Measurements from ENCODE around the gene TMEM267.

The TMEM267 gene

GRCh38 chr5:43421450-43422133, 62.1 kb downstream of the TMEM267 start:
- Histone ChIP-seq H3K9me3 (ENCODE audit: control insufficient read depth, insufficient read depth, low read length) (no peaks in the 10 kb centered on the region), H3K36me3 (ENCODE audit: control insufficient read depth, insufficient read depth, low read length) (no peaks in the 10 kb centered on the region), H3K4me1 (ENCODE audit: control insufficient read depth, insufficient read depth, low read length) (no peaks in the 10 kb centered on the region), H3K27ac (ENCODE audit: low read length) (no peak overlapping the region), H3K27me3 (ENCODE audit: control insufficient read depth, insufficient read depth, low read length) (no peaks in the 10 kb centered on the region), H3K4me3 (ENCODE audit: low read length) (no peak overlapping the region)
- no peak for DNase-seq (ENCODE audit: low read depth, low spot score)
- WGBS (ENCODE audit: insufficient coverage, insufficient read length), result no CpG with 5 or more reads among the region's 7 CpGs

DNA sequence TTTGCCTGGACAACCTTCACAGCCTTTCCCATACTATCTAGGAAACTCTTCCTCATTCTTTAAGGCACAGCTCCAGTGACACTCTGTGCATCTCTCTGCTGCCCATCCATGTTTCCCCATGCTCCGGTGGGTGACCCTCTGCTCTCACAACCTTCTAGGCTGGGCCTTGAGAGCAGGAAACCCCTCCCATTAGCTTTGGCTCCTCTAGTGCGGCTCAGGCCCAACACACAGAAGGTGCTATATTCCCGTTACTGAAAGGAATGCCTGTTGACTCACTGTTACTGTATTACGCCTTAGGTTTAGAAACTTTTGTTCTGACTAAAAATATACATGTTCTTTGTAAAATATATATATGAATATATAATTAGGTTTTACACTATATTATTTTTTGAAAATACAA, 63.4 kb downstream of the TMEM267 start:
- no peak overlapping the region for H3K27ac ChIP-seq (ENCODE audit: low read length)
- WGBS (ENCODE audit: insufficient coverage, insufficient read length), result no CpG with 5 or more reads among the region's 4 CpGs
- no peaks in the 10 kb centered on the region for H3K36me3 ChIP-seq (ENCODE audit: control insufficient read depth, insufficient read depth, low read length)
- no peaks in the 10 kb centered on the region for H3K4me1 ChIP-seq (ENCODE audit: control insufficient read depth, insufficient read depth, low read length)
- no peak for DNase-seq (ENCODE audit: low read depth, low spot score)
- no peak overlapping the region for H3K4me3 ChIP-seq (ENCODE audit: low read length)
- H3K9me3 ChIP-seq (ENCODE audit: control insufficient read depth, insufficient read depth, low read length), result no peaks in the 10 kb centered on the region
- no peaks in the 10 kb centered on the region for H3K27me3 ChIP-seq (ENCODE audit: control insufficient read depth, insufficient read depth, low read length)

DNA sequence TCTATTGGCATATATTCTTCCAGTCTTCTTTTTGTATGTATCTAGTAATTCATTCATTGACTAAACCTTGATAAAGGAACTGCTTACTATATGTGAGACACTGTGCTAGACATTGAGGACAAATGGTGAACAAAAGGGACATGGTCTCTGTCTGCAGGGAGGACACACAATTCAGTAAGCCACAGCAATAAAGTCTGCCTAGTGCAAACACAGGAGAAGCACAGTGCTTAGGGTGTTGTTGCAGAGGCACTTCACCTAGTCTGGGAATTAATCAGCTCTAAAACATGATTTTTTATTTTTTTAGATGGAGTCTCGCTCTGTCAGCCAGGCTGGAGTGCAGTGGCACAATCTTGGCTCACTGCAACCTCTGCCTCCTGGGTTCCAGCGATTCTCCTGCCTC, 65.1 kb downstream of the TMEM267 start:
- no peak overlapping the region for H3K27ac ChIP-seq (ENCODE audit: low read length)
- H3K36me3 ChIP-seq (ENCODE audit: control insufficient read depth, insufficient read depth, low read length), result no peaks in the 10 kb centered on the region

DNA sequence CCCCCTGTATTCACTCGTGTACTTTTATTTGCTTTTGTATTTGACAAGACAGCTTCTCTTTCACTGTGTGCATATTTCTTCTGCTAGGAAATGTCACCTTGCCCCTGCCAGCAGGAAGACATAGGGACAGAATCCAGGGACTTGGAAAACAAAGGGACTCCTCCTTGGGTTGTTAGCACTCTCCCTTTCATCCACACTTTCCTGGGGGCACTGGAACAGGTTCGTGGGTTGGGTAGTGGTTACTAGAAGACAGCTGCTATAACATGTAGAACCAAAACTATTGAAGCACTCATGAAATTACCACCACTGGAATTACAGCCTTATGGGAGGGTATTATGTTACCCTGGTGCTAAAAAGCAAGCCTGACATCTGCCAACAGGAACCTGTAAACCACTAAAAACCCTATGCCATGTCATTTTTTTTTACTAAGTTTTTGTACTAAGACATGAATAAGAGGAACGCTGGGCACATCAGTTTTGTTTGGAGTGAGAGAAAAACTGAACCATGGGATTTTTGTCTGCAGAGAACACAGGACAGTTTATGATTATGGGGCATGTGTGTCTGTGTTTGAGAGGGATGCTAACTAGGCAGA, 66.8 kb downstream of the TMEM267 start:
- no CpG with 5 or more reads among the region's 3 CpGs for WGBS (ENCODE audit: insufficient coverage, insufficient read length)
- Histone ChIP-seq H3K27ac (ENCODE audit: low read length) (no peak overlapping the region), H3K36me3 (ENCODE audit: control insufficient read depth, insufficient read depth, low read length) (no peaks in the 10 kb centered on the region), H3K4me3 (ENCODE audit: low read length) (no peak overlapping the region), H3K9me3 (ENCODE audit: control insufficient read depth, insufficient read depth, low read length) (no peaks in the 10 kb centered on the region), H3K4me1 (ENCODE audit: control insufficient read depth, insufficient read depth, low read length) (no peaks in the 10 kb centered on the region), H3K27me3 (ENCODE audit: control insufficient read depth, insufficient read depth, low read length) (no peaks in the 10 kb centered on the region)
- DNase-seq (ENCODE audit: low read depth, low spot score), result no peak

More for the DNA sequence above, 65.1 kb downstream of the TMEM267 start:
- Histone ChIP-seq H3K4me3 (ENCODE audit: low read length) (no peak overlapping the region), H3K4me1 (ENCODE audit: control insufficient read depth, insufficient read depth, low read length) (no peaks in the 10 kb centered on the region), H3K9me3 (ENCODE audit: control insufficient read depth, insufficient read depth, low read length) (no peaks in the 10 kb centered on the region), H3K27me3 (ENCODE audit: control insufficient read depth, insufficient read depth, low read length) (no peaks in the 10 kb centered on the region)
- no CpG with 5 or more reads among the region's 2 CpGs for WGBS (ENCODE audit: insufficient coverage, insufficient read length)
- no peak for DNase-seq (ENCODE audit: low read depth, low spot score)

DNA sequence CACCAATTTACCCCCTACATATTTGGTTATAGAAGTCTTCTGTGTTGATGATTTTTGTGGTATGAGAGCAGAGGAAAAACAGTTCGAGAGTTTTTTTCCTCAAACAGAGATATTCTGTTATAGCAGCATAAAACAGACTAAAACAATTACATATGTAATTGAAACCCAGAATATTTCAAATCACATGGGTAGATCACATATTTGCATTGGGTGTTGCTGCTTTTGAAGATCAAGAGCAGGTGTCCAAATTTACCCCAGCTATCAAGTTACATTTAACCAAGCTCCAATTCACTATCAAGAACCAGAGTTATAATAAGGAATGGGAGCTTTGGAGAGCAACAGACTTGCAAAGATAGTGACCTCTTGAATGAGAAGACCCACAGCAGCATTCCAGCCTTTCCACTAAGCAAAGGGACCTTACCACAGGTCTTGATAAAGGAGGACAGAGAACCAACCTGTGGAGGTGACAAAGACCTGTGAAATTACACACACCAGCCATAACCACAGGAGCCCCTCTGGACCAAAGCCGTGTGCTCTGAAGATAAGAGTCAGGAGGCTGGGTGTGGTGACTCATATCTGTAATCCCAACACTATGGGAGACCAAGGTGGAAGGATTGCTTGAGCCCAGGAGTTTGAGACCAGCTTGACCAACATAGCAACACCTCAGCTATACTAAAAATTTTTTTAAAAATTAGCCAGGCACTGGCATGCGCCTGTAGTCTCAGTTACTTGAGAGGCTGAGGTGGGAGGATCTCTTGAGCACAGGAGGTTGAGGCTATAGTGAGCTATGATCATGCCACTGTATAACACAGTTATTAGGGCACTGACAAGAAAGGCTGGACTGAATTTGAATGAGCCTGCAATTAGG, 67.5 kb downstream of the TMEM267 start:
- DNase-seq (ENCODE audit: low read depth, low spot score), result no peak

DNA sequence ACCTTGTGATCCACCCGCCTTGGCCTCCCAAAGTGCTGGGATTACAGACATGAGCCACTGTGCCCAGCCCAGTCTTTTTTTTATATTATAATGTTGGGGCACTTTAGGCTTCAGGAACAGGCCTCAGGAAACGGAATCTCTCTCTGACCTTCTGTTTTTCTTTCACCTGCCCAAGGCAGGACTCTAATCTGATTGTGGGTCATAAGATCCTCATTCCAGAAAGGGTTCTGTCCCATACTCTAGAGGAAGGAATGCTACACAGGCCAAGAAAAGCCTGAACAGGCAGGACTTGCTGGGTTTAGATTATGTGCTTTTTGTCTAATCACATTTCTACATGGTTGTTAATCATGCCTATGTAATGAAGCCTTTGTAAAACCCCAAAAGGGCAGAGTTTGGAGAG, 69.7 kb downstream of the TMEM267 start:
- no peaks in the 10 kb centered on the region for H3K9me3 ChIP-seq (ENCODE audit: control insufficient read depth, insufficient read depth, low read length)
- H3K27me3 ChIP-seq (ENCODE audit: control insufficient read depth, insufficient read depth, low read length), result no peaks in the 10 kb centered on the region
- H3K4me1 ChIP-seq (ENCODE audit: control insufficient read depth, insufficient read depth, low read length), result no peaks in the 10 kb centered on the region
- H3K4me3 ChIP-seq (ENCODE audit: low read length), result no peak overlapping the region
- no CpG with 5 or more reads among the region's 2 CpGs for WGBS (ENCODE audit: insufficient coverage, insufficient read length)
- no peak overlapping the region for H3K27ac ChIP-seq (ENCODE audit: low read length)
- DNase-seq (ENCODE audit: low read depth, low spot score), result no peak
- no peaks in the 10 kb centered on the region for H3K36me3 ChIP-seq (ENCODE audit: control insufficient read depth, insufficient read depth, low read length)

More for the DNA sequence above, 67.5 kb downstream of the TMEM267 start:
- Histone ChIP-seq H3K4me3 (ENCODE audit: low read length) (no peak overlapping the region), H3K27ac (ENCODE audit: low read length) (no peak overlapping the region), H3K36me3 (ENCODE audit: control insufficient read depth, insufficient read depth, low read length) (no peaks in the 10 kb centered on the region), H3K27me3 (ENCODE audit: control insufficient read depth, insufficient read depth, low read length) (no peaks in the 10 kb centered on the region), H3K4me1 (ENCODE audit: control insufficient read depth, insufficient read depth, low read length) (no peaks in the 10 kb centered on the region), H3K9me3 (ENCODE audit: control insufficient read depth, insufficient read depth, low read length) (no peaks in the 10 kb centered on the region)
- no CpG with 5 or more reads among the region's 3 CpGs for WGBS (ENCODE audit: insufficient coverage, insufficient read length)

DNA sequence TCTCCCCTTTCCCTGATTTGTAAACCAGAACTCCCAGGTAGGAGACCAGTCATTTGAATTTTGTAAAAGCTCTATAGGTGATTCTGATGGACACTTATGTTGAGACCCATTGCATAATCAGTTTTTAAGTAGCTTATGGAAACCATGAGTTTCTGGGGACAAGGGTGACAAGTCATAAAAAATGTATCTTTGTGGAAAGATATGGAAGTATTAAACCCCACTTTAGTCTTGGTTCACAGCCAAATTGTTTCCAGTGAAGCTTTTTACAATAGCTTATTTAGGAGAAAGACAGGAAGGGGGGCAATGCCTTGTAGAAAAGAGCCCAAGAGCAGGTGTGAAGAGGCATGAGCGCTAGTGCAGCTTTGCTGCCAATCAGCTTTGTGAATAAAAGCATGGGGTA, 71.0 kb downstream of the TMEM267 start:
- Histone ChIP-seq H3K27ac (ENCODE audit: low read length) (no peak overlapping the region), H3K4me1 (ENCODE audit: control insufficient read depth, insufficient read depth, low read length) (no peaks in the 10 kb centered on the region), H3K4me3 (ENCODE audit: low read length) (no peak overlapping the region), H3K36me3 (ENCODE audit: control insufficient read depth, insufficient read depth, low read length) (no peaks in the 10 kb centered on the region), H3K27me3 (ENCODE audit: control insufficient read depth, insufficient read depth, low read length) (no peaks in the 10 kb centered on the region), H3K9me3 (ENCODE audit: control insufficient read depth, insufficient read depth, low read length) (no peaks in the 10 kb centered on the region)
- WGBS (ENCODE audit: insufficient coverage, insufficient read length), result no CpG with 5 or more reads among the region's 1 CpG
- DNase-seq (ENCODE audit: low read depth, low spot score), result no peak

- DNase-seq (ENCODE audit: low read depth, low spot score), result no peak
- Histone ChIP-seq H3K4me3 (ENCODE audit: low read length) (no peak within 1 kb of the TSS), H3K4me1 (ENCODE audit: control insufficient read depth, insufficient read depth, low read length) (no peaks in the 10 kb centered on the region), H3K36me3 (ENCODE audit: control insufficient read depth, insufficient read depth, low read length) (no peaks in the 10 kb centered on the region), H3K9me3 (ENCODE audit: control insufficient read depth, insufficient read depth, low read length) (no peaks in the 10 kb centered on the region), H3K27me3 (ENCODE audit: control insufficient read depth, insufficient read depth, low read length) (no peaks in the 10 kb centered on the region), H3K27ac (ENCODE audit: low read length) (no peak within 1 kb of the TSS)
- no CpG with 5 or more reads among the region's 6 CpGs for WGBS (ENCODE audit: insufficient coverage, insufficient read length)
Measured at GRCh38 chr5:43412156-43412555, 71.5 kb downstream of the TMEM267 start, which contains the start of gene CCL28. Gene CCL28, minus strand, starts transcription at chr5:43412391. Its CDS starts 75 bp downstream, at chr5:43412316.

DNA sequence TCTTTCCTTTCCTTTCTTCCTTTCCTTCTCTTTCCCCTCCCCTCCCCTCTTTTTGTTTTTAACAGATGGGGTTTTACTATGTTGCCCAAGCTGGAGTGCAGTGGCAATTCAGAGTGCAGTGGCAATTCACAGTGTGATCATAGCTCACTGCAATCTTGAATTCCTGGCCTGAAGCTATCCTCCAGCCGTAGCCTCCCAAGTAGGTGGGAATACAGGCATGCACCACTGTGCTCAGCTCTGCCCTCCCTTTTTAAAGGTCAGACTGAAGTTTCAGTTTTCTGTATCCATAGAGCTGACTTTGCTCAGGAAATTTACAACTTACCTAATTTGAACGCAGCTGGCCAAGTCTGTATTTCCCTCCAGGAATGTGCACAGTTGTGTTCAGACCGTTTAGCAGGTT, 72.2 kb downstream of the TMEM267 start:
- WGBS (ENCODE audit: insufficient coverage, insufficient read length), result no CpG with 5 or more reads among the region's 3 CpGs

GRCh38 chr5:43410414-43410813, 73.3 kb downstream of the TMEM267 start:
- Histone ChIP-seq H3K27ac (ENCODE audit: low read length) (no peak overlapping the region), H3K27me3 (ENCODE audit: control insufficient read depth, insufficient read depth, low read length) (no peaks in the 10 kb centered on the region), H3K9me3 (ENCODE audit: control insufficient read depth, insufficient read depth, low read length) (no peaks in the 10 kb centered on the region), H3K36me3 (ENCODE audit: control insufficient read depth, insufficient read depth, low read length) (no peaks in the 10 kb centered on the region), H3K4me3 (ENCODE audit: low read length) (no peak overlapping the region), H3K4me1 (ENCODE audit: control insufficient read depth, insufficient read depth, low read length) (no peaks in the 10 kb centered on the region)
- no CpG with 5 or more reads among the region's 7 CpGs for WGBS (ENCODE audit: insufficient coverage, insufficient read length)
- no peak for DNase-seq (ENCODE audit: low read depth, low spot score)

More for the DNA sequence above, 72.2 kb downstream of the TMEM267 start:
- Histone ChIP-seq H3K27me3 (ENCODE audit: control insufficient read depth, insufficient read depth, low read length) (no peaks in the 10 kb centered on the region), H3K27ac (ENCODE audit: low read length) (no peak overlapping the region), H3K36me3 (ENCODE audit: control insufficient read depth, insufficient read depth, low read length) (no peaks in the 10 kb centered on the region), H3K4me1 (ENCODE audit: control insufficient read depth, insufficient read depth, low read length) (no peaks in the 10 kb centered on the region), H3K4me3 (ENCODE audit: low read length) (no peak overlapping the region), H3K9me3 (ENCODE audit: control insufficient read depth, insufficient read depth, low read length) (no peaks in the 10 kb centered on the region)
- no peak for DNase-seq (ENCODE audit: low read depth, low spot score)

Measured in iPS DF 6.9 (cell line).